RKO (cell line): ENCODE results near the gene UFSP2.

ENCODE experiments used
- DNase-seq: peaks from one replicate; pipeline ENCODE4 v3.0.0-alpha.2; 2016; ENCODE audit warnings: low spot score

UFSP2 gene

GRCh38 chr4:185351691-185352090, 74.1 kb downstream of the UFSP2 start:
- DNase-seq = no peak
